DOHH2 (cell line): ENCODE measurements around the gene KLHDC8A.

Experiments used
- EZH2phosphoT487 ChIP-seq: fragments of 200-600 bp; sonication (generic); IDR thresholded peaks from 2 replicates; pipeline ENCODE4 v1.6.1; 2017; ENCODE audit warnings: borderline replicate concordance, mild to moderate bottlenecking, antibody characterized with exemption, low read length, moderate library complexity, mixed read lengths
- TF ChIP-seq, protein P1 (sequence below): fragments of 200-600 bp; sonication (generic); IDR thresholded peaks from one replicate; pipeline ENCODE4 v1.5.1; 2014; ENCODE audit warnings: antibody characterized with exemption, mild to moderate bottlenecking, low read depth, low read length; ENCODE audit not compliant: poor library complexity, severe bottlenecking

DNA sequence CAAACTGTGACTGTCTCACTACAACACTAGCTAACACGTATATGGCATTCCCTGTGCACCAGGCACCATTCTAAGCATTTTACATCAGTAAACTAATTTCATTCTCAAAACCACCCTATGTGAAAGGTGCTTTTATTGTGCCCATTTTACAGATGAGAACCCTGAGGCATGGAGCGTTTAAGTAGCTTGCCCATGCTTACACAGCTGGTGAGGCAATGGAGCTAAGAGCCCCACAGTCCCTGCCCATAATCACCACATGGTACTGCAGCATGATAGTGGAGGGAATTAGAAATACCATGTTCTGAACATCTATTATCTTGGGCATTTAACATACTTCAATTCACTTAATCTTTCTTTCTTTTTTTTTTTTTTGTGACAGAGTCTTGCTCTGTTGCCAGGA lies 31.1 kb upstream of the KLHDC8A start:
- TF ChIP-seq, protein P1, sequence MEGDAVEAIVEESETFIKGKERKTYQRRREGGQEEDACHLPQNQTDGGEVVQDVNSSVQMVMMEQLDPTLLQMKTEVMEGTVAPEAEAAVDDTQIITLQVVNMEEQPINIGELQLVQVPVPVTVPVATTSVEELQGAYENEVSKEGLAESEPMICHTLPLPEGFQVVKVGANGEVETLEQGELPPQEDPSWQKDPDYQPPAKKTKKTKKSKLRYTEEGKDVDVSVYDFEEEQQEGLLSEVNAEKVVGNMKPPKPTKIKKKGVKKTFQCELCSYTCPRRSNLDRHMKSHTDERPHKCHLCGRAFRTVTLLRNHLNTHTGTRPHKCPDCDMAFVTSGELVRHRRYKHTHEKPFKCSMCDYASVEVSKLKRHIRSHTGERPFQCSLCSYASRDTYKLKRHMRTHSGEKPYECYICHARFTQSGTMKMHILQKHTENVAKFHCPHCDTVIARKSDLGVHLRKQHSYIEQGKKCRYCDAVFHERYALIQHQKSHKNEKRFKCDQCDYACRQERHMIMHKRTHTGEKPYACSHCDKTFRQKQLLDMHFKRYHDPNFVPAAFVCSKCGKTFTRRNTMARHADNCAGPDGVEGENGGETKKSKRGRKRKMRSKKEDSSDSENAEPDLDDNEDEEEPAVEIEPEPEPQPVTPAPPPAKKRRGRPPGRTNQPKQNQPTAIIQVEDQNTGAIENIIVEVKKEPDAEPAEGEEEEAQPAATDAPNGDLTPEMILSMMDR: no peak
- no peak for TF ChIP-seq EZH2phosphoT487
